ENCODE results near the gene PHF20.

- TF ChIP-seq, protein P1, sequence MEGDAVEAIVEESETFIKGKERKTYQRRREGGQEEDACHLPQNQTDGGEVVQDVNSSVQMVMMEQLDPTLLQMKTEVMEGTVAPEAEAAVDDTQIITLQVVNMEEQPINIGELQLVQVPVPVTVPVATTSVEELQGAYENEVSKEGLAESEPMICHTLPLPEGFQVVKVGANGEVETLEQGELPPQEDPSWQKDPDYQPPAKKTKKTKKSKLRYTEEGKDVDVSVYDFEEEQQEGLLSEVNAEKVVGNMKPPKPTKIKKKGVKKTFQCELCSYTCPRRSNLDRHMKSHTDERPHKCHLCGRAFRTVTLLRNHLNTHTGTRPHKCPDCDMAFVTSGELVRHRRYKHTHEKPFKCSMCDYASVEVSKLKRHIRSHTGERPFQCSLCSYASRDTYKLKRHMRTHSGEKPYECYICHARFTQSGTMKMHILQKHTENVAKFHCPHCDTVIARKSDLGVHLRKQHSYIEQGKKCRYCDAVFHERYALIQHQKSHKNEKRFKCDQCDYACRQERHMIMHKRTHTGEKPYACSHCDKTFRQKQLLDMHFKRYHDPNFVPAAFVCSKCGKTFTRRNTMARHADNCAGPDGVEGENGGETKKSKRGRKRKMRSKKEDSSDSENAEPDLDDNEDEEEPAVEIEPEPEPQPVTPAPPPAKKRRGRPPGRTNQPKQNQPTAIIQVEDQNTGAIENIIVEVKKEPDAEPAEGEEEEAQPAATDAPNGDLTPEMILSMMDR (IDR thresholded peaks at IDR 0.05), result no peak
- TF ChIP-seq POLR2A (IDR thresholded peaks at IDR 0.05), result no peak
These were observed 66.4 kb downstream of the PHF20 start for GRCh38 chr20:35838205-35838604.

Data from lower leg skin (tissue), 3 donors.